Transverse colon (tissue), 4 donors: Measurements from ENCODE around the gene AACS.

Experiments
- POLR2AphosphoS5 ChIP-seq, 3 donors: sonication (generic); formaldehyde crosslinking; IDR thresholded peaks; one replicate each; pipeline ENCODE4 v1.6.1; 2016; ENCODE audit warnings: antibody characterized with exemption in 3 of 3
- TF ChIP-seq, protein P1 (sequence below), 5 experiments: fragments of 200-600 bp in 3 of 5; fragments of 450-650 bp in 2 of 5; sonication (generic) in 3 of 5; IDR thresholded peaks; 1 replicate in 2 of 5; 2 replicates in 3 of 5; pipeline ENCODE4 v1.5.1; 2016 to 2017; ENCODE audit warnings: antibody characterized with exemption in 5 of 5, inconsistent platforms in 3 of 5, mild to moderate bottlenecking in 2 of 5, moderate library complexity in 1 of 5

DNA sequence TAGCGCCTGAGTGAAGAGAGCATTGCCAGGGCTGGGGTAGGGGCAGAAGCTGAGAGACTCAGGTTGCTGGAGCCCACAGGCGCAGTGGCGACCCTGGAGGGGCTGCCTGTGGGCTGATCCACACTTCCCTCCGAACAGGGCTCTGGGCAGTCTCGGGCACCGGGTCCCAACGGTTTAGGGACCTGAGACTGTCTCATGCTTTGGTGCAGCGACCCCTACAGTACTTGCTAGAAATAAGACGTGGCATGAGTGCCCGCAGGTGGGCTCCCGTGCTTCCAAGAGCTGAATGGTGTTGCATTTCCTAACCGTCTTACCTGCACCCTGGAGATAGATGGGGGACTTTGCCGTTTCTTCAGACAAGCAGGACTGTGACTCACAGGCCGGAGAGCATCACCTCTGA lies 57.4 kb downstream of the AACS start:
- no peak for TF ChIP-seq POLR2AphosphoS5 (IDR thresholded peaks at IDR 0.05)
- TF ChIP-seq, protein P1, sequence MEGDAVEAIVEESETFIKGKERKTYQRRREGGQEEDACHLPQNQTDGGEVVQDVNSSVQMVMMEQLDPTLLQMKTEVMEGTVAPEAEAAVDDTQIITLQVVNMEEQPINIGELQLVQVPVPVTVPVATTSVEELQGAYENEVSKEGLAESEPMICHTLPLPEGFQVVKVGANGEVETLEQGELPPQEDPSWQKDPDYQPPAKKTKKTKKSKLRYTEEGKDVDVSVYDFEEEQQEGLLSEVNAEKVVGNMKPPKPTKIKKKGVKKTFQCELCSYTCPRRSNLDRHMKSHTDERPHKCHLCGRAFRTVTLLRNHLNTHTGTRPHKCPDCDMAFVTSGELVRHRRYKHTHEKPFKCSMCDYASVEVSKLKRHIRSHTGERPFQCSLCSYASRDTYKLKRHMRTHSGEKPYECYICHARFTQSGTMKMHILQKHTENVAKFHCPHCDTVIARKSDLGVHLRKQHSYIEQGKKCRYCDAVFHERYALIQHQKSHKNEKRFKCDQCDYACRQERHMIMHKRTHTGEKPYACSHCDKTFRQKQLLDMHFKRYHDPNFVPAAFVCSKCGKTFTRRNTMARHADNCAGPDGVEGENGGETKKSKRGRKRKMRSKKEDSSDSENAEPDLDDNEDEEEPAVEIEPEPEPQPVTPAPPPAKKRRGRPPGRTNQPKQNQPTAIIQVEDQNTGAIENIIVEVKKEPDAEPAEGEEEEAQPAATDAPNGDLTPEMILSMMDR (IDR thresholded peaks at IDR 0.05): no peak
